ENCODE data around the gene GNAO1. TPM values are rescaled to one million over a fixed set of nuclear protein-coding genes. Genes with fewer than 3 reads are reported as not detected.

Gene GNAO1
- total RNA-seq, 4 donors from 2014 or later = 2.7 to 12.9 (median 6.1) TPM

DNA sequence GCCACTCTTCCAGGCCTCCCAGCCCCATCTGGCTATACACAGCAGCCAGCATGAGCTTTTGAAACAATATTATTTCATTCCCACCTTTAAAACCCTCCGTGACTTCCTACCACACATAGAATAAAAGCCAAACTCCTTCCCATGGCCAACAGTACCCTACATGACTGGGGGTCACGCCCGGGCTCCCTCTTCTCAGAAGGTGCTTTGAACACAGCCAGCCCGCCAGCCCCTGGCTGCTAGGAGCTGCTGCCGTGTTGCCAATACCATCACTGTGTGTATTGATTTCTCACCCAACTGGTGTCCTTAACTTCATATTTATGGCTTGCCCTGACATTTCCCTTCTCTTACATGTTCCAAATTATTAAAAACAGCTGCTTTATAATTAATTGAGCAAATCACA is 111.2 kb downstream of the GNAO1 start:
- Histone ChIP-seq H3K9me3 (no peaks in the 10 kb centered on the region), H3K36me3 (no peaks in the 10 kb centered on the region), H3K27ac (no peak overlapping the region), H3K27me3 (no peaks in the 10 kb centered on the region), H3K4me1 (peaks cover 0 to 20% (median 12%) of the 10 kb centered on the region in 4 donors), H3K4me3 (no peak overlapping the region)
- 90 to 94% methylated on average over 5 of the region's 5 CpGs for WGBS, 2 donors
- no peak for TF ChIP-seq CTCF (IDR thresholded peaks at IDR 0.05)
- TF ChIP-seq EP300 (IDR thresholded peaks at IDR 0.05) = no peak
- TF ChIP-seq POLR2A (IDR thresholded peaks at IDR 0.05) = no peak
- DNase-seq (ENCODE audit: low spot score in 2 of 2) = no peak

DNA sequence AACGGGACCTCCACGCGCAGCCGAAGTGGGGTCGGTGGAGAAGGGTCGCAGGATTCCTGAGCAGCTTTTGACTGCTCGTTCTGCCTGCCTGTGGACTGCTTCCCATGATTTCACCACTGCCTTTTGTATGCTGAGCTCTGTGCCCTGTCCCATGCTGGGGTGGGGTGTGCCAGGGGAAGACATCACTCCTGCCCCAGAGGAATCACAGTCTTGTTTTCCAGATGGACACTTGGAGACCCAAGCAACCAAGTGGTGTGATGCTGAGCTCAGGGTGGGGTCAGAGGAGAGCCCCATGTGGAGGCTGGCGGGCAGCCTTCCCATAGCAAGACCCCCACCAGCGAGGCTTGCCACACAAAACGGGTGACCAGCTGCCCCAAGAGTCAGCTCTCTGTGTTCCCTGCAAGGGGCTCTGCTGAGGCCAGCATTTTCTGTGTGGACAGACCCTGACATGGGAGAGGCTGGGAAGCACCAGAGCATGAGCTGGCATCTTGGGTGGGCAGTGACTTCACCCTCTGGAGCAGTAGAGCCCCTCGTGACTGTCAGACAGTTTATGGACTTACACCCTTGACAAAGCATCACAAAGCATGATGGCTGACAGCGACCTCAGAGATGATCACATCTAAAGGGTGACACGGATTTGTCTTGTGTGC is 111.9 kb downstream of the GNAO1 start:
- Histone ChIP-seq H3K4me1 (peaks cover 0 to 20% (median 12%) of the 10 kb centered on the region in 4 donors), H3K9me3 (no peaks in the 10 kb centered on the region), H3K27me3 (no peaks in the 10 kb centered on the region), H3K36me3 (no peaks in the 10 kb centered on the region), H3K27ac (no peak overlapping the region), H3K4me3 (no peak overlapping the region)
- DNase-seq (ENCODE audit: low spot score in 2 of 2) = no peak
- WGBS, 2 donors = 77 to 85% methylated on average over 10 to 12 of the region's 13 CpGs
- no peak for TF ChIP-seq EP300 (IDR thresholded peaks at IDR 0.05)
- no peak for TF ChIP-seq POLR2A (IDR thresholded peaks at IDR 0.05)
- no peak for TF ChIP-seq CTCF (IDR thresholded peaks at IDR 0.05)

DNA sequence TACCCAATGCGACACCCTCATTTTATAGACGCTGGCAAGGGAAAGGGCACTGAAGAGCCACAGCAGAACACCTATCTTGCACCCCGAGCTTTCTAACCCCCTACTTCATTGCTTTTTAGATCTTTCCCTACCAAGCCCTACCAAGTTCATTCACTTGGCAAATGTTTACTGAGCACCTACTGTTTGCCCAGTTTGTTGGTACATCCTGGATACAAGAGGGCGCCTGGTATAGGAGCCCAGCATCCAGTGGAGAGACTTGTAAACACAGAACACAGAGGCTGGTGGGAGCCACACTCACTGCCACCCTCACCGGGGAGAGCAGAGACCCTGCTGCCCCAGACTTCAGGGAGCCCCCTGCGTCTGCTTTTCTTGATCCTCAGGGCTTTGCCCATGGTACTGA is 112.6 kb downstream of the GNAO1 start:
- H3K36me3 ChIP-seq = no peaks in the 10 kb centered on the region
- DNase-seq (ENCODE audit: low spot score in 2 of 2) = no peak
- no peak overlapping the region for H3K27ac ChIP-seq
- no peak for TF ChIP-seq EP300 (IDR thresholded peaks at IDR 0.05)
- no peak for TF ChIP-seq POLR2A (IDR thresholded peaks at IDR 0.05)
- TF ChIP-seq CTCF (IDR thresholded peaks at IDR 0.05) = no peak
- H3K27me3 ChIP-seq = no peaks in the 10 kb centered on the region
- WGBS, 2 donors = 86 to 93% methylated on average over 6 of the region's 6 CpGs
- H3K4me3 ChIP-seq = no peak overlapping the region
- no peaks in the 10 kb centered on the region for H3K9me3 ChIP-seq
- peaks cover 0 to 19% (median 11%) of the 10 kb centered on the region in 4 donors for H3K4me1 ChIP-seq

DNA sequence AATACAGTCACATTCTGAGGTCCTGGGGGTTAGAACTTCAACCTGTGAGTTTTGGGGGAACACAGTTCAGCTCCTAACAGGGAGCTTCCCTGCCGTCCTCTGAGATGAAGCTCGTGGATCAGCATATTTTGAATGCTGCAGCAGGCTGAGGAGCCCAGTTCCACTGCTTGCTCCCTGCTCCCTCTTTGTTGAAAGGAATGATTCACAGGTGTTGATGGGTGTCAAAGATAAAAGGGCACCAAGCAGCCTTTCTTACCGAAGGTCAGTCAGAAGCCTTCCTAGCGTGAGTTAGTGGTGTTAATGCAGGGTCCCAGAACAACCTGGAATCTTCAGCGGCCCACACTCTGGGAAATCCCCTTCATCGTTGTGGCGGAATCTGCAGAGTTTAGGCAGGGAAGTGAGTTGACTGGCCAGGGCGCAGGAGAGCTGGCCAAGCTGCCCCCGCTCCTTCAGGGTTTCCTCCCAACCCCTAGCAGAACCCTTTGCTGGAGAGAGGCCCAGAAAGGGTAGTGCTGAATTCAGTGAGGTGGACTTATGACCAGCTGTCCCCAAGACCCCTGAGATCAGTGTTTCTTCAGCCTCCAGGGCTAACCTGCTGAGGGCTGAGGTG is 114.8 kb downstream of the GNAO1 start:
- Histone ChIP-seq H3K27ac (no peak overlapping the region), H3K4me3 (no peak overlapping the region), H3K36me3 (no peaks in the 10 kb centered on the region), H3K27me3 (no peaks in the 10 kb centered on the region), H3K9me3 (no peaks in the 10 kb centered on the region), H3K4me1 (peaks cover 0 to 5% (median 0%) of the 10 kb centered on the region in 4 donors)
- no peak for TF ChIP-seq EP300 (IDR thresholded peaks at IDR 0.05)
- no peak for TF ChIP-seq POLR2A (IDR thresholded peaks at IDR 0.05)
- TF ChIP-seq CTCF (IDR thresholded peaks at IDR 0.05) = no peak
- WGBS, 2 donors = 65 to 73% methylated on average over 9 of the region's 9 CpGs
- no peak for DNase-seq (ENCODE audit: low spot score in 2 of 2)

- H3K27ac ChIP-seq = no peak overlapping the region
- no peak overlapping the region for H3K4me3 ChIP-seq
- H3K27me3 ChIP-seq = no peaks in the 10 kb centered on the region
- TF ChIP-seq EP300 (IDR thresholded peaks at IDR 0.05) (no peak), CTCF (IDR thresholded peaks at IDR 0.05) (no peak), POLR2A (IDR thresholded peaks at IDR 0.05) (no peak)
- no peaks in the 10 kb centered on the region for H3K9me3 ChIP-seq
- DNase-seq (ENCODE audit: low spot score in 2 of 2) = no peak
- no peaks in the 10 kb centered on the region for H3K36me3 ChIP-seq
- H3K4me1 ChIP-seq = no peaks in the 10 kb centered on the region
- WGBS, 2 donors = 70 to 74% methylated on average over 16 of the region's 16 CpGs
Observed at GRCh38 chr16:56306690-56307533, 115.6 kb downstream of the GNAO1 start.
